ENCODE measurements around the gene CEP350.

Gene CEP350

DNA sequence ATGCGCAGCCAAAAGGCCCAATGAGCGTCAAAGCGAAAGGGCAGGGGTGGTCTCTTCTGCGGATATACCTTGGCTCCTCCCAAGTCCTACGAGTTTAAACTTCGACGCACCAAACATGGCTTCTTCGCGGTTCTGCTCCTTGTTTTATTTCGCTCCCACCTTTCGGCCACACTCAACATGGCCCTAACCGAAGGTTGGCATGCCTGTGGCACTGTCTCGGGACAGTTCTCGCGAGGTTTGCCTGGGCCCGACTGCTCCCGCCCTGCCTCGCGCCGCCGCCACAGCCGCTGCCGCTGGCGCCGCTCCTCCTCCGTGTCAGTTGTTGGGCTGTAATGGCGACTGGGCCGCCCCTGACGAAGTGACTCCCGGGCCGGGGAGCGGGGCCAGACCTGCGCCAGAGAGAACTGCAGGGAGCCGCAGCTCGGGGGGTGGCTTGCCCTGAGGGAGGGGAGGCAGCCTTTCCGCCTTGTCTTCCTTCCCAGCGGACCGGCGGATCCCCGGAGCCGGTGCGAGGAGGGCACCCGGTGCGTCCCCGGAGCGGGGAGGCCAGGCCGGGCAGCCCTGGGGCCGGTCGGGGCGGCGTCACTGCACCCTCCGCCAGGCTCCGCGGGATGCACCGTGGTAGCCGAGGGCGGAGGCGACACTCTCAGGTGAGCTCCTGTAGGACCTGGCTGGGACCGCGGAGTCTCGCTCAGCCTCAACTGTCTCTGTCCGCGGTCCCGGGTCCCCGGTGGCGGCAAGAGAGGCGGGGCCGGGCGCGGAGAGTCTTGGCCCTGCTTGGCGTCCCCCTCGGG is at the start of gene CEP350:
TSS of gene CEP350 (plus strand) at position 318 of the 794 bp plus-strand sequence. CDS start 31,372 bp downstream, outside the sequence.
- no peak for TF ChIP-seq CTCF (IDR thresholded peaks at IDR 0.05)

DNA sequence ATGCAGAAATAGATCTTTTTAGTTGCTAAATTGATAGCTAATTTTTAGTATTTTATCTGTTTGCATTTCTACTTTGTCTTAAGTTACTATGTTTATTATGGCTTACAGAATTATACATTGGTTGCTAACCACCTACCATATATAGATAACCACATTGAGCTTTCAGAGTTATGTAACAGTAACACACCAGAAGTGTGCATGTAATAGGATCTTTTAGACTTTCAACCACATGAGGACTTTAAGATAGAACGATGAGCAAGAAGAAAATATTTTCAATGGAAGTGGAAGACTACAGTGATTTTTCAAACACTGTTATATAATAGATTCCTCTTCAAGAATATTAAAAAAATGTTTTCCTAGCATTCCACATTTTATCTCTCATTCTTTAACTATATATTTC is 43.7 kb upstream of the CEP350 start:
- TF ChIP-seq CTCF (IDR thresholded peaks at IDR 0.05): no peak

DNA sequence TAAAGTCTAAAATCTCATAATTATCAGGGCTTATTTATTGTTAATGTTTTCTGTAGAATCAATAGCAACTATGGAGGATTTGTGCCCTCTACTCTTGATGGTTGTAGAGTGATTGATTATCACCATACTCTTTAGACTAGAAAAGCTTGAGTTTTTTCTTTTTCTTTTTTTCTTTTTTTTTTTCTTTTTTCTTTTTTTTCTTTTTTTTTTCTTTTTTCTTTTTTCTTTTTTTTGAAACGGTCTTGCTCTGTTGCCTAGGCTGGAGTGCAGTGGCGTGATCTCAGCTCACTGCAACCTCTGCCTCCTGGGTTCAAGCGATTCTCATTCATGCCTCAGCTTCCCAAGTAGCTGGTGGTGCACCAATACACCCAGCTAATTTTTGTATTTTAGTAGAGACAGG is 42.8 kb upstream of the CEP350 start:
- TF ChIP-seq CTCF (IDR thresholded peaks at IDR 0.05): no peak

DNA sequence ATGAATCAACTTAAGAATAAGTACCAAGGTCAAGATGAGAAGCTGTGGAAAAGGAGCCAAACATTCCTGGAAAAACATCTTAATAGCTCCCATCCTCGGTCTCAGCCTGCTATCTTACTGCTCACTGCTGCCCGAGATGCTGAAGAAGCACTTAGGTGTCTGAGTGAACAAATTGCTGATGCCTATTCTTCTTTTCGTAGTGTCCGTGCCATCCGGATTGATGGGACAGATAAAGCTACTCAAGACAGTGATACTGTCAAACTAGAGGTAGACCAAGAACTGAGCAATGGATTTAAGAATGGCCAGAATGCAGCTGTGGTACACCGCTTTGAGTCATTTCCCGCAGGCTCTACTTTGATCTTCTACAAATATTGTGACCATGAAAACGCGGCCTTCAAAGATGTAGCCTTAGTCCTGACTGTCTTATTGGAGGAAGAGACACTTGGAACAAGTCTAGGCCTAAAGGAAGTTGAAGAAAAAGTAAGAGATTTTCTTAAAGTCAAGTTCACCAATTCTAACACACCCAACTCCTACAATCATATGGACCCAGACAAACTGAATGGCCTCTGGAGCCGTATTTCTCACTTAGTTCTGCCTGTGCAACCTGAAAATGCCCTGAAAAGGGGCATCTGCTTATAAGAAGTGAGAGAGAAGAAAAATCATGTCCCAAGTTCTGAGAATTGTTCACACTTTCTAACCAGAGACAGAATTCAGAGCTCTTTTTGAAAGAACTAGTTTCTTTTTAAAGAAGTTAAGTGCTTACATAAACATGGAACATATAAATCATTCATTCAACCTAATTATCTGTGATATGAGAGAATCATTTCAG is 36.8 kb upstream of the CEP350 start:
- no peak for TF ChIP-seq CTCF (IDR thresholded peaks at IDR 0.05)

DNA sequence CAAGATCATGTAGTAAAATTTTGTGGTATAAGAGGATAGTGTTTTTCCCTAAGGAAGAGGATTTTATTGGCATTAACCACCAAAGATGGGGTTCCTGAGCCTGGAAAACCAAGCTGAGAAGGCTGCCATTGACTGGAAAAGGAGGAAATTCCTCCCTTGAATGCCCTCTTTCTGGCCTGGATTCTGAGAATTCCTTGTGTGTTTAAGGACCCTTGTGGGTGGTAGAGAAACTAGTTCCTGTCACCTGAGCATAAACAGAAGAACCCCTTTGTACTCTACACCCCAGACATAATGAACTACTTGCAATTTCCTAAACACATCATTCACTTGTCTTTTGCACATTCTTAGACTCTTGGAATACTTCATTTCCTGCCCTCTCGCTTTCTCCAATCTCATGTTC is 33.1 kb upstream of the CEP350 start:
- TF ChIP-seq CTCF (IDR thresholded peaks at IDR 0.05): no peak

DNA sequence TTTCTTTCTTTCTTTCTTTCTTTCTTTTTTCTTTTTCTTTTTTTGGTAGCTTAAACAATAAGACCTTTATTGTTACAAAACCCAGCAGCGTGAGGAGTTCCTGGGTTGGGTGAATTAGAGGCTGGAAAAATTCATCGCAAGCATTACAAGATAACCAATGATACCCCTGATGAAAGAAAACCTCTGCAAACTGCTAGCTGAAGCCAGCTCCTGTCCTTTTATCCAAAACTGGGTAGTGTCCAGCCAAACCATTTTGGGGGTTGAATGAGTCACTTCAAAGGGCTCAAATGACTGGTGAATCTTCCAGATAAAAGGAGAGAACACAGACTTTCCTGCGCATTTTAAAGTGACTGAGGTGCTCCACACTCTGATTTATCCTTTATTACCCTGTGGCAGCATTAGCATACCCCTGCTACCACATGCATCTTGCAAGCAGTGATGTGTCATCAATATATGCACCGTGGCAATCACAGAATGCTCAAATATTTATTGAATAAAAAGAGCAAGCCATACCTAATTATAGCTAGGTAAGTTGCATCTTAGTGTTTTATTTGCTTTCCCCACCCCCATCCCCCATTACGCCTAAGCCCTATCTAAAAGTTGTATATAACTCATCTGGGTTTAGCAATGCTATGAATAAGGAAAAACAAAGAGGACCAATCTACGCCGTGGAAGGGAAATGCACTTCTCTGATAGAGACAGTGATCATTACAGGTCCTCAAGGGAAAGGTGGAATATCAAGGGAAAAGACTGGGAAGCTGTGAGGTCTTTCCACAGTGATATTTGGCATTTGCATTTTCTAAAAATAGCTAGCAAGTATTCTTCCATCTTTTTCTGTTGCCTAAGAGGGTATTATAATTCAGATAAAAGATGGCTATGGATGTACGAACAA is 32.4 kb upstream of the CEP350 start:
- TF ChIP-seq CTCF (IDR thresholded peaks at IDR 0.05): no peak

DNA sequence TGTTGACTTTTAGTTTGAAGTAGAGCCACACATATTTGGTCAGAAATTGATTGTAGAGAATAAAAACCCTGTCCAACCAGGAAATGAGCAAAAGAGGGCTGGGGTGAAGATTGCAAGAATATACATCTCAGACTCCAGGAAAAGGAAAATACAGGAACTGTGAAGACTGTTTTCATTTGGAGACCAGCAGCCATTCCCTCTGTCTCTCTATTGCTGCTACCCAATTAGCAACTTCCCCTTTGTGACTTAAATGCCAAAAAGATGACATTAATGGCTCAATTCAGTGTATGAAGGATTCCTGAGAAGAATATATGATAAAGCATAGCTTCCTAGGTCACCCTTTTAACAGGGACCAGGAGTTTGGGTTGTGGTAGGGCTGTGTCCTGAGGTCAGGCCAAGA is 31.6 kb upstream of the CEP350 start:
- no peak for TF ChIP-seq CTCF (IDR thresholded peaks at IDR 0.05)
